KOPT-K1 (cell line): Measurements from ENCODE around the gene TSNAXIP1.

Experiments
- H3K27ac ChIP-seq: fragments of 200-600 bp; sonication (generic); 2 replicates; pipeline ENCODE4 v1.5.1; 2016; ENCODE audit warnings: antibody characterized with exemption, mild to moderate bottlenecking, low read depth, low read length; ENCODE audit not compliant: poor library complexity, severe bottlenecking
- H3K36me3 ChIP-seq: fragments of 200-600 bp; sonication (generic); 2 replicates; pipeline ENCODE4 v1.5.1; 2017; ENCODE audit warnings: antibody characterized with exemption, mild to moderate bottlenecking, low read length, moderate library complexity; ENCODE audit not compliant: insufficient read depth
- H3K9me3 ChIP-seq: fragments of 200-600 bp; sonication (generic); 2 replicates; pipeline ENCODE4 v1.5.1; 2017; ENCODE audit warnings: antibody characterized with exemption, low read length, mild to moderate bottlenecking; ENCODE audit not compliant: insufficient read depth, poor library complexity, severe bottlenecking

TSNAXIP1 gene

GRCh38 chr16:67837811-67838210 is 31.1 kb downstream of the TSNAXIP1 start:
- no peaks in the 10 kb centered on the region for H3K9me3 ChIP-seq
- H3K36me3 ChIP-seq = no peaks in the 10 kb centered on the region
- H3K27ac ChIP-seq = no peak overlapping the region

- Histone ChIP-seq H3K27ac (peak overlapping the region; percentile 98), H3K36me3 (peaks cover 11% of the 10 kb centered on the region), H3K9me3 (no peaks in the 10 kb centered on the region)
These were observed 34.6 kb downstream of the TSNAXIP1 start for GRCh38 chr16:67841198-67841815.

- peak within 1 kb of the TSS; percentile 98 for H3K27ac ChIP-seq
- H3K9me3 ChIP-seq = no peaks in the 10 kb centered on the region
- peaks cover 11% of the 10 kb centered on the region for H3K36me3 ChIP-seq
These were observed 35.3 kb downstream of the TSNAXIP1 start, which contains the start of gene THAP11 for GRCh38 chr16:67841816-67842508. THAP11 (plus strand) TSS chr16:67842320; CDS start chr16:67842555, 235 bp downstream.

GRCh38 chr16:67842509-67843342 is 36.0 kb downstream of the TSNAXIP1 start:
- Histone ChIP-seq H3K36me3 (peaks cover 11% of the 10 kb centered on the region), H3K27ac (peak overlapping the region; percentile 98), H3K9me3 (no peaks in the 10 kb centered on the region)

- no peaks in the 10 kb centered on the region for H3K9me3 ChIP-seq
- H3K36me3 ChIP-seq = peaks cover 11% of the 10 kb centered on the region
- peak overlapping the region; percentile 98 for H3K27ac ChIP-seq
These were observed 36.7 kb downstream of the TSNAXIP1 start for GRCh38 chr16:67843343-67843765.

GRCh38 chr16:67844497-67844896 is 37.8 kb downstream of the TSNAXIP1 start:
- Histone ChIP-seq H3K27ac (no peak overlapping the region), H3K9me3 (no peaks in the 10 kb centered on the region), H3K36me3 (peaks cover 18% of the 10 kb centered on the region)

- peak overlapping the region; percentile 93 for H3K27ac ChIP-seq
- no peaks in the 10 kb centered on the region for H3K9me3 ChIP-seq
- peaks cover 25% of the 10 kb centered on the region for H3K36me3 ChIP-seq
These were observed 38.8 kb downstream of the TSNAXIP1 start for GRCh38 chr16:67845291-67846062.

GRCh38 chr16:67846063-67846319 is 39.3 kb downstream of the TSNAXIP1 start:
- peaks cover 29% of the 10 kb centered on the region for H3K36me3 ChIP-seq
- peak overlapping the region; percentile 93 for H3K27ac ChIP-seq
- H3K9me3 ChIP-seq = no peaks in the 10 kb centered on the region

- Histone ChIP-seq H3K9me3 (no peaks in the 10 kb centered on the region), H3K36me3 (peaks cover 30% of the 10 kb centered on the region), H3K27ac (peak within 1 kb of the TSS; percentile 93)
These were observed 39.8 kb downstream of the TSNAXIP1 start, which contains the start of gene NUTF2 for GRCh38 chr16:67846320-67847063. NUTF2 (plus strand) TSS chr16:67846933; CDS start chr16:67865131, 18,198 bp downstream.

- Histone ChIP-seq H3K27ac (peak within 1 kb of the TSS; percentile 93), H3K36me3 (peaks cover 37% of the 10 kb centered on the region)
These were observed 40.6 kb downstream of the TSNAXIP1 start, which contains the start of gene CENPT for GRCh38 chr16:67847064-67847861. CENPT (minus strand) TSS chr16:67847693; CDS start chr16:67833859, 13,834 bp downstream.

GRCh38 chr16:67848118-67848517 is 41.4 kb downstream of the TSNAXIP1 start:
- Histone ChIP-seq H3K27ac (peak overlapping the region; percentile 93), H3K36me3 (peaks cover 37% of the 10 kb centered on the region), H3K9me3 (no peaks in the 10 kb centered on the region)

More at GRCh38 chr16:67847064-67847861, 40.6 kb downstream of the TSNAXIP1 start, which contains the start of gene CENPT:
- no peaks in the 10 kb centered on the region for H3K9me3 ChIP-seq

GRCh38 chr16:67853670-67854069 is 47.0 kb downstream of the TSNAXIP1 start:
- Histone ChIP-seq H3K36me3 (peaks cover 47% of the 10 kb centered on the region), H3K9me3 (no peaks in the 10 kb centered on the region), H3K27ac (no peak overlapping the region)

- H3K9me3 ChIP-seq = no peaks in the 10 kb centered on the region
- no peak overlapping the region for H3K27ac ChIP-seq
- H3K36me3 ChIP-seq = peaks cover 43% of the 10 kb centered on the region
These were observed 49.1 kb downstream of the TSNAXIP1 start for GRCh38 chr16:67855789-67856188.
